Measurements from ENCODE around the gene TRMT44.
A peak's percentile ranks its signal among the peaks of the same experiment; 100 is the strongest.
"Not testable (repeated sequence)": the region's sequence is repeated elsewhere in the genome, so short reads cannot be mapped to it uniquely, and the experiment has no call there.

TRMT44 gene

GRCh38 chr4:8406887-8407286 is 33.7 kb upstream of the TRMT44 start:
- not testable (repeated sequence) for H3K4me3 ChIP-seq (ENCODE audit: low read length); DNase-seq (ENCODE audit: low read depth)
- TF ChIP-seq CTCF (conservative IDR thresholded peaks at IDR 0.05; ENCODE audit: low read depth, low read length) = peak; percentile 44

- H3K4me3 ChIP-seq (ENCODE audit: low read length) = no peak overlapping the region
- DNase-seq (ENCODE audit: low read depth) = no peak
- TF ChIP-seq CTCF (conservative IDR thresholded peaks at IDR 0.05; ENCODE audit: low read depth, low read length) = no peak
These were observed 33.3 kb upstream of the TRMT44 start for GRCh38 chr4:8407316-8407715.

- no peak overlapping the region for H3K4me3 ChIP-seq (ENCODE audit: low read length)
- no peak for DNase-seq (ENCODE audit: low read depth)
- TF ChIP-seq CTCF (conservative IDR thresholded peaks at IDR 0.05; ENCODE audit: low read depth, low read length) = no peak
These were observed 32.8 kb upstream of the TRMT44 start for GRCh38 chr4:8407756-8408155.

- TF ChIP-seq CTCF (conservative IDR thresholded peaks at IDR 0.05; ENCODE audit: low read depth, low read length) = no peak
- DNase-seq (ENCODE audit: low read depth) = no peak
- no peak overlapping the region for H3K4me3 ChIP-seq (ENCODE audit: low read length)
These were observed 31.1 kb upstream of the TRMT44 start for GRCh38 chr4:8409264-8410065.

- no peak overlapping the region for H3K4me3 ChIP-seq (ENCODE audit: low read length)
- no peak for DNase-seq (ENCODE audit: low read depth)
- TF ChIP-seq CTCF (conservative IDR thresholded peaks at IDR 0.05; ENCODE audit: low read depth, low read length) = no peak
These were observed 30.4 kb upstream of the TRMT44 start for GRCh38 chr4:8410066-8410625.

GRCh38 chr4:8410641-8411271 is 29.8 kb upstream of the TRMT44 start:
- peak; percentile 37 for DNase-seq (ENCODE audit: low read depth)
- peak; percentile 57 for TF ChIP-seq CTCF (conservative IDR thresholded peaks at IDR 0.05; ENCODE audit: low read depth, low read length)
- no peak overlapping the region for H3K4me3 ChIP-seq (ENCODE audit: low read length)
